HG02973 (cell line): Measurements from ENCODE around the gene SNPH.
"Not testable (repeated sequence)": the region's sequence is repeated elsewhere in the genome, so short reads cannot be mapped to it uniquely, and the experiment has no call there.

ENCODE experiments used
- ATAC-seq: cut with Tn5 transposase; IDR thresholded peaks from one replicate; pipeline ENCODE4 v1.9.1; 2021; ENCODE audit warnings: moderate library complexity; ENCODE audit not compliant: unreplicated experiment

Gene SNPH

GRCh38 chr20:1335961-1336698, 70.0 kb downstream of the SNPH start:
- ATAC-seq, result no peak

GRCh38 chr20:1336699-1337367, 70.7 kb downstream of the SNPH start:
- no peak for ATAC-seq

GRCh38 chr20:1337441-1337840, 71.3 kb downstream of the SNPH start:
- ATAC-seq, result no peak

GRCh38 chr20:1338096-1338495, 72.0 kb downstream of the SNPH start:
- ATAC-seq, result no peak

GRCh38 chr20:1338801-1339200, 72.7 kb downstream of the SNPH start:
- ATAC-seq, result no peak

GRCh38 chr20:1341561-1342265, 75.6 kb downstream of the SNPH start:
- ATAC-seq, result no peak

GRCh38 chr20:1343446-1344124, 77.5 kb downstream of the SNPH start:
- not testable (repeated sequence) for ATAC-seq

GRCh38 chr20:1345030-1345755, 79.1 kb downstream of the SNPH start:
- ATAC-seq, result no peak

GRCh38 chr20:1345756-1346093, 79.6 kb downstream of the SNPH start:
- no peak for ATAC-seq

- no peak for ATAC-seq
Measured at GRCh38 chr20:1346315-1346969, 80.3 kb downstream of the SNPH start.

GRCh38 chr20:1353956-1354355, 87.9 kb downstream of the SNPH start:
- ATAC-seq, result no peak

GRCh38 chr20:1357921-1358671, 92.0 kb downstream of the SNPH start:
- no peak for ATAC-seq
